ENCODE data around the gene MRPS34. TPM values are rescaled to one million over a fixed set of nuclear protein-coding genes. Genes with fewer than 3 reads are reported as not detected.
A peak's percentile ranks its signal among the peaks of the same experiment; 100 is the strongest.
"Not testable (repeated sequence)": the region's sequence is repeated elsewhere in the genome, so short reads cannot be mapped to it uniquely, and the experiment has no call there.

Gene MRPS34
- total RNA-seq, 1 donor from 2014 or later, result 58.0 TPM

DNA sequence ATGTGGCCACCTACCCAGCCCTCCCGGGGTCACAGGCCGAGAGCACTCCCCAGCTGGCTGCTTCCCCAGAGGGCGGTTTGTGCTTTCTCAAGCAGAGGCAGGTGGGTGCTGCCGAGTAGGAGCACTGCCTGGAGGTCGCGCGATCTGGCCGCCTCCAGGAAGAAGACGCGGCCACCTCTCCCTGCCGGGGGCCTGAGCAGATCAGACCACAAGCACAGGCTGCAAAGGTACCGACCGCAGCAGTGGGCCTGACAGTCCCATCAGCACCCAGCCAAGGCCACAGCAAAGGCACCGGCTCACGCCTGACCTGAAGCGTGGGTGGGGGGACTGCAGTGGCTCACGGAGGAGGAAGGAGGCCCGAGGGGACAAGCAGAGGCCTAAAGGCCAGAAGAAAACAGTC lies 35.8 kb upstream of the MRPS34 start:
- peaks cover 11% of the 10 kb centered on the region for H3K4me1 ChIP-seq
- H3K4me3 ChIP-seq, result no peak overlapping the region
- TF ChIP-seq, protein P1, sequence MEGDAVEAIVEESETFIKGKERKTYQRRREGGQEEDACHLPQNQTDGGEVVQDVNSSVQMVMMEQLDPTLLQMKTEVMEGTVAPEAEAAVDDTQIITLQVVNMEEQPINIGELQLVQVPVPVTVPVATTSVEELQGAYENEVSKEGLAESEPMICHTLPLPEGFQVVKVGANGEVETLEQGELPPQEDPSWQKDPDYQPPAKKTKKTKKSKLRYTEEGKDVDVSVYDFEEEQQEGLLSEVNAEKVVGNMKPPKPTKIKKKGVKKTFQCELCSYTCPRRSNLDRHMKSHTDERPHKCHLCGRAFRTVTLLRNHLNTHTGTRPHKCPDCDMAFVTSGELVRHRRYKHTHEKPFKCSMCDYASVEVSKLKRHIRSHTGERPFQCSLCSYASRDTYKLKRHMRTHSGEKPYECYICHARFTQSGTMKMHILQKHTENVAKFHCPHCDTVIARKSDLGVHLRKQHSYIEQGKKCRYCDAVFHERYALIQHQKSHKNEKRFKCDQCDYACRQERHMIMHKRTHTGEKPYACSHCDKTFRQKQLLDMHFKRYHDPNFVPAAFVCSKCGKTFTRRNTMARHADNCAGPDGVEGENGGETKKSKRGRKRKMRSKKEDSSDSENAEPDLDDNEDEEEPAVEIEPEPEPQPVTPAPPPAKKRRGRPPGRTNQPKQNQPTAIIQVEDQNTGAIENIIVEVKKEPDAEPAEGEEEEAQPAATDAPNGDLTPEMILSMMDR (IDR thresholded peaks at IDR 0.05), result no peak
- H3K27ac ChIP-seq, result no peak overlapping the region
- no peaks in the 10 kb centered on the region for H3K9me3 ChIP-seq
- no peaks in the 10 kb centered on the region for H3K27me3 ChIP-seq (ENCODE audit: low read depth)
- intact Hi-C loops (cut with DNase I), result no loop called here
- H3K36me3 ChIP-seq, result peaks cover 49% of the 10 kb centered on the region
- ATAC-seq, result no peak
- DNase-seq, result peak; percentile 34

DNA sequence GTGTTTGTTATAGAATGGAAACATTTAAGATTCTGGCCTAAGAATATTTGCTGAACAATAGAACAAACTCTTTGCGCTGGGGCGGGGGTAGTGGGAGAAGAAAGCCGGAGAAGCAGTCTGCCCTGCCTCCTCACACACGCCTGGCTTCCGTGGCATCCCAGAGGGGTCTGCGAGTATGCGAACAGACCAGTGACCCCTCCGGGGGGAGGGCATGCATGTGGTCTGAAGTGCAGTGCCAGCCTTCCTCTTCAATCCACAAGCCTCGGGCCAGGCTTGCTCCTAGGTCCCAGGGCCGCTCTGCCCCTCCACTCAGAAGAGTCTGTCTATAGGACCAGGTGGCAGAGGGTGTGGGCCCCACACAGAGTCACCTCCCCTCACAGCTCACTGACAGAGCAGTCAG lies 34.7 kb upstream of the MRPS34 start:
- Histone ChIP-seq H3K27me3 (ENCODE audit: low read depth) (no peaks in the 10 kb centered on the region), H3K4me1 (peaks cover 5% of the 10 kb centered on the region), H3K9me3 (no peaks in the 10 kb centered on the region), H3K27ac (no peak overlapping the region), H3K4me3 (no peak overlapping the region), H3K36me3 (peaks cover 47% of the 10 kb centered on the region)
- no peak for ATAC-seq
- DNase-seq, result no peak
- TF ChIP-seq, protein P1 (IDR thresholded peaks at IDR 0.05), result no peak
- intact Hi-C loops (cut with DNase I), result no loop called here

DNA sequence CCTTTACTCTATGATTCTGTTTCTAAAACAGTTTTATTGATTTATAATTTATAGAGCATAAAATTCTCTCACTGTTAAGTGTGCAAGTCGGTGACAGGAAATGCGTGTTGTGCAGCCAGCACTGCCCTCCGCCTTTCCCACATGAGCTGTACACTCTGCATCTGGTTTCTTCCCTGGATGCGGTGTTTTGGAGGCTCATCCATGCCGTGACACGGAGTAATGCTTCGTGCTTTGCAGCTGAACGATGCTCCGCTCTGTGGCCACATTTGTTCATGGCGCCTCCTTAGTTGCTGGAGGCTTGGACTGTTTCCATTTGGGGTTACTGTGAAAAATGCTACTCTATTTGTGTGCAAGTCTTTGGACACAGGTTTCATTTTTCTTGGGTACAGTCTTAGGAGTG lies 27.8 kb upstream of the MRPS34 start:
- Histone ChIP-seq H3K27ac (no peak overlapping the region), H3K36me3 (peaks cover 5% of the 10 kb centered on the region), H3K4me1 (no peaks in the 10 kb centered on the region), H3K9me3 (peaks cover 6% of the 10 kb centered on the region), H3K4me3 (no peak overlapping the region), H3K27me3 (ENCODE audit: low read depth) (no peaks in the 10 kb centered on the region)
- intact Hi-C loops (cut with DNase I), result no loop called here
- DNase-seq (no peak), ATAC-seq (no peak)
- TF ChIP-seq, protein P1 (IDR thresholded peaks at IDR 0.05), result no peak

DNA sequence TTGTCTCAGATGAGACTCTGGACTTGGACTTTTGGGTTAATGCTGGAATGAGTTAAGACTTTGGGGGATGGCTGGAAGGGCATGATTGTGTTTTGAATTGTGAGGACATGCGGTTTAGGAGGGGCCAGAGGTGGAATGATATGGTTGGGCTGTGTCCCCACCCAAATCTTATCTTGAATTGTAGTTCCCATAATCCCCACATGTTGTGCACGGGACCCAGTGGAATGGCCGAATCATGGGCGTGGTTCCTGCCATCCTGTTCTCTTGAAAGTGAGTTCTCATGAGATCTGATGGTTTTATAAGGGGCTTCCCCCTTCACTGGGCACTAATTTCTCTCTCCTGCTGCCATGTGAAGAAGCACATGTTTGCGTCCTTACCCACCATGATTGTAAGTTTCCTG lies 26.3 kb upstream of the MRPS34 start:
- intact Hi-C loops (cut with DNase I); H3K4me1 ChIP-seq: not testable (repeated sequence)

DNA sequence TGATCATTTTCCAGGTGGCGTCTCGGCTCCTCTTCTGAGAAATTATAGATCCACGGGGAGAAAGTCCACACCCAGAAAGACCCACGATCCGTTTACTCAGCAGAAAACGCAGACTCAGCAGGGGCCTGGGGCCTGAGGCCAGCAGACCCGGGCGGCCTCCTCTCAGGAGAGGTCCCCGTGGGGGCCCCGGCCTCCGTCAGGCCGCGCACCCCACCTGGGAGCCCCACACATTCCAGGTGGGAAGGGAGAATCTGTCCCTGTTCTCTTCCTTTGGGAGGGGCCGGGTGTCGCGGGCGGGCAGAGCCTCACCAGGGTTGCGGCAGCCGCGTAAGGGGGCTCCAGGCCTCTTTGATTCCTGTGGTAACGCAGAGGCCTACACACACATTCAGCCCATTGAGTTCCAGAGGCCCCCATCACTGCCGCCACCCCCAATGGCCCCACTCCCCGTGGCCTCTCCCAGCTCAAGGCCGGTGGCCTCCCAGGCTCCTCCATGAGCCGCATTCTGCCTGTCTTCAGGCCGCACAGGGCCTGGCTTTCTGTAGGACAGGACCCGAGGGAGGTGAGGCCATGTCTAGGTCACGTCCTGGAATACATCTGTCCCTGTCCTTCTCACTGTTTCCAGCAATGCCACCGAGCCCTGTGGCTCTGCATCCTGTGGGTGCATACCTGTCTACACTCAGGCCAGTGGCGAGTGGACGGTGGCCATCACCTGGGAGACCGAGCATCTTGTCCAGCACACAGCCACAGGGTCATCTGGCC lies 22.2 kb upstream of the MRPS34 start:
- intact Hi-C loops (cut with DNase I), result no loop called here
- H3K27ac ChIP-seq, result peak overlapping the region; percentile 46
- peak; percentile 45 for DNase-seq

More for the DNA sequence above, 26.3 kb upstream of the MRPS34 start:
- H3K9me3 ChIP-seq; H3K27me3 ChIP-seq (ENCODE audit: low read depth); H3K27ac ChIP-seq; ATAC-seq; DNase-seq; H3K36me3 ChIP-seq; H3K4me3 ChIP-seq: not testable (repeated sequence)

More for the DNA sequence above, 22.2 kb upstream of the MRPS34 start:
- Histone ChIP-seq H3K9me3 (peaks cover 6% of the 10 kb centered on the region), H3K27me3 (ENCODE audit: low read depth) (no peaks in the 10 kb centered on the region), H3K4me3 (peak overlapping the region; percentile 11), H3K36me3 (peaks cover under 1% of the 10 kb centered on the region), H3K4me1 (no peaks in the 10 kb centered on the region)
- TF ChIP-seq, protein P1 (IDR thresholded peaks at IDR 0.05), result no peak
- ATAC-seq, result no peak
